GM21576 (cell line): ENCODE data around the gene LDHD.

Experiments
- ATAC-seq: cut with Tn5 transposase; IDR thresholded peaks from one replicate; pipeline ENCODE4 v1.9.1; 2021; ENCODE audit warnings: mild to moderate bottlenecking, moderate library complexity; ENCODE audit not compliant: unreplicated experiment

Gene LDHD

GRCh38 chr16:75083813-75084212 is 32.8 kb downstream of the LDHD start:
- ATAC-seq, result no peak

GRCh38 chr16:75081179-75081859 is 35.3 kb downstream of the LDHD start:
- no peak for ATAC-seq

- ATAC-seq, result no peak
Measured at GRCh38 chr16:75080205-75081029, 36.2 kb downstream of the LDHD start.

- ATAC-seq, result no peak
Measured at GRCh38 chr16:75079346-75079926, 37.1 kb downstream of the LDHD start.

- ATAC-seq, result no peak
Measured at GRCh38 chr16:75078886-75079285, 37.7 kb downstream of the LDHD start.

GRCh38 chr16:75075688-75076268 is 40.8 kb downstream of the LDHD start:
- ATAC-seq, result peak; percentile 8

GRCh38 chr16:75074920-75075687 is 41.5 kb downstream of the LDHD start:
- ATAC-seq, result peak; percentile 97

GRCh38 chr16:75074304-75074793 is 42.2 kb downstream of the LDHD start:
- no peak for ATAC-seq

GRCh38 chr16:75073545-75074303 is 42.9 kb downstream of the LDHD start:
- ATAC-seq, result no peak

GRCh38 chr16:75072239-75072947 is 44.2 kb downstream of the LDHD start:
- ATAC-seq, result no peak

- ATAC-seq, result no peak
Measured at GRCh38 chr16:75071621-75072020, 45.0 kb downstream of the LDHD start.

- no peak for ATAC-seq
Measured at GRCh38 chr16:75070012-75070841, 46.4 kb downstream of the LDHD start.

GRCh38 chr16:75068085-75069031 is 48.2 kb downstream of the LDHD start:
- no peak for ATAC-seq

- ATAC-seq, result no peak
Measured at GRCh38 chr16:75066861-75067447, 49.6 kb downstream of the LDHD start.

- no peak for ATAC-seq
Measured at GRCh38 chr16:75065521-75066149, 50.9 kb downstream of the LDHD start.

GRCh38 chr16:75065149-75065505 is 51.5 kb downstream of the LDHD start:
- ATAC-seq, result no peak
